Panc1 (cell line): ENCODE results near the gene RANGRF.

Experiments used
- REST ChIP-seq, 2 experiments: IDR thresholded peaks; 2 replicates each; pipeline ENCODE4 v1.6.1; 2011 to 2012; ENCODE audit warnings: low read depth in 2 of 2, control low read depth in 1 of 2, low read length in 1 of 2, mild to moderate bottlenecking in 1 of 2, moderate library complexity in 1 of 2; ENCODE audit not compliant: insufficient read depth in 1 of 2
- TF ChIP-seq, protein P1 (sequence below): fragments of 450-650 bp; IDR thresholded peaks from 2 replicates; pipeline ENCODE4 v1.5.1; 2017; ENCODE audit warnings: mild to moderate bottlenecking

GRCh38 chr17:8282345-8282744 is 6.1 kb upstream of the RANGRF start:
- no peak for TF ChIP-seq REST (IDR thresholded peaks at IDR 0.05; ENCODE audit: insufficient read depth in 1 of 2, low read depth in 2 of 2, low read length in 1 of 2)
- TF ChIP-seq, protein P1, sequence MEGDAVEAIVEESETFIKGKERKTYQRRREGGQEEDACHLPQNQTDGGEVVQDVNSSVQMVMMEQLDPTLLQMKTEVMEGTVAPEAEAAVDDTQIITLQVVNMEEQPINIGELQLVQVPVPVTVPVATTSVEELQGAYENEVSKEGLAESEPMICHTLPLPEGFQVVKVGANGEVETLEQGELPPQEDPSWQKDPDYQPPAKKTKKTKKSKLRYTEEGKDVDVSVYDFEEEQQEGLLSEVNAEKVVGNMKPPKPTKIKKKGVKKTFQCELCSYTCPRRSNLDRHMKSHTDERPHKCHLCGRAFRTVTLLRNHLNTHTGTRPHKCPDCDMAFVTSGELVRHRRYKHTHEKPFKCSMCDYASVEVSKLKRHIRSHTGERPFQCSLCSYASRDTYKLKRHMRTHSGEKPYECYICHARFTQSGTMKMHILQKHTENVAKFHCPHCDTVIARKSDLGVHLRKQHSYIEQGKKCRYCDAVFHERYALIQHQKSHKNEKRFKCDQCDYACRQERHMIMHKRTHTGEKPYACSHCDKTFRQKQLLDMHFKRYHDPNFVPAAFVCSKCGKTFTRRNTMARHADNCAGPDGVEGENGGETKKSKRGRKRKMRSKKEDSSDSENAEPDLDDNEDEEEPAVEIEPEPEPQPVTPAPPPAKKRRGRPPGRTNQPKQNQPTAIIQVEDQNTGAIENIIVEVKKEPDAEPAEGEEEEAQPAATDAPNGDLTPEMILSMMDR = no peak
